HG02642 (cell line): ENCODE results near the gene LIPJ.

Experiments used
- ATAC-seq: cut with Tn5 transposase; IDR thresholded peaks from one replicate; pipeline ENCODE4 v1.9.1; 2021; ENCODE audit warnings: mild to moderate bottlenecking; ENCODE audit not compliant: unreplicated experiment, poor library complexity

LIPJ gene

DNA sequence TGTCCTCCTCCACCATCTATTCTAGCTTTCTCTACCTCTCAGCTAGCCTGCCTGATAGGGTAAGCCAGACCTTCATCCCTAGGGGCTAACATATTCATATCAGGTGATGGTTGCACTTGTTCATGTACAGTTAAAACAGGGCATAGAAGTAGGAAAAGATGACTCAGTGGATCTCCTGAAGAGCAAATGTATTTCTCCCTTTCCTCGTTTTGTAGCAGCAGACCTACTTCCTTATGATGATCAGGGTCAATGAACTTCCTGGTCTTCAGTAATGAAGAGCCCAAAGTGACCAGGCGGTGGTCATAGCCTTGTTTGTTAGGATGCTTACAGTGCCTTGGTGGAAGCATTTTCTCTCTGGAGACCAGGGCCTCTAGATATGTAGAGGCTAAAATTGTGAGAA is 6.3 kb downstream of the LIPJ start:
- no peak for ATAC-seq

DNA sequence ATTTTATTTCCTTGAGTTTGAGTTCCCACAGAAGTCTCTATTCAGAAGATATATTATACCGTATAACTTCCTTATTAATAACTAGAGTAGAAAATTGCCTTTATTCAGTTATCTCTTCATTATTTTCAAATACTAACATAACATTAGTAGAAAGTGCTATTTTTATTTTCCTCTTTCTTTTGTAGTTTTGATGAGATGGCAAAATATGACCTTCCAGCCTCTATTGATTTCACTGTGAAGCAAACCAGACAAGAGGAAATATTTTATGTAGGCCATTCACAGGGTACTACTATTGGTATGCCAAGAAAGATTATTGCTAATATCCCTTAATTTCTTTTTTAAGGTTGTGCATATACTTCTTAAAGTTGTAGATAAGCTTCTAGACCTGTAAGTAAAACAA is 7.9 kb downstream of the LIPJ start:
- no peak for ATAC-seq

DNA sequence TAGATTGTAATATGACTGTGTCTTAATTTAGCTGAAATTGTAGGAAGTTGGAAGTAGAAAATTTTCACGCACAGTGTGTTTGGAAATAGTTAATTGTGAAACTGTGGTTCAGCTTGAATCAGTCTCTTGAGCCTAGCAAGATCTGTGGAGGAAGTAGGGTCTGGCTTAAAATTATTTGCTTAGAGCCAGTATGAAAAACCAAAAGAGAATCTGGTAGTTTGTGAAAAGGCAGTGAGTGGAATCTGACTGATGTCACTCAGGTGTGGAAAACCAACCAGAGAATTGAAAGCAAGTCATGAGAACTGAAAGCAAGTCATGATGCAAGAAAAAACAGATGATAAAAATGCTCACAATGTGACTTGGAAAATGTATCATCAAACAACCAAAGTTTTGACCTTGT is 11.5 kb downstream of the LIPJ start:
- ATAC-seq: peak; percentile 96

DNA sequence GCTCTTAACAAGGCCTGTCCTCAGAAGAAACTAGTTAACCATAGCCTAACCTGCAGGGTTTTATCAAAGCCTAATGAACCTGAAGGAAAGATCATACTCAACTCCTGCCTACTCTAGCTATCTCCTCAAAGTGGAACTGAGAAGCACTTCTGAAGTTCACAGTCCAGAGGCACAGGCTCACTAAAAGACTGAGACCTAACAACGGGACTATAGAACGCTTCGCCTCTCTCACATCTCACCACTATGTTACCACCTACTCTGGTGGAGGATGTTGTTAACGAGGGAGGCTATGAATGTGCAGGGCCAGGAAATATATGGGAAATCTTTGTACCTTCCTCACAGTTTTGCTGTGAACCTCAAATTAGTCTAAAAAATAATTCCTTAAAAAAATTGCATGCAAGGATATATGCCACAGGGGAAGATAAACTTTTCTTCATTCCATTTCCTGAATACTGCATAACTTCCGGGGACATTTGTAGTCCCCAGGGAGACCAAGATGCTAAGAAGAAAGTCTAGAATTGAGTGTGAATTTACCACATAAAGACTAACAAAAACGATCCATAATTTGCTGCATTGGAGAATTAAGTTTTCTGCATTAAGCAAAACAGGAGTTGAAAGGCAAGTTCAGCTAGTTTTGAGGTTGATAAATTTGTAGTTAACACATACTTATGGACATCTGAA is 21.6 kb downstream of the LIPJ start:
- no peak for ATAC-seq

DNA sequence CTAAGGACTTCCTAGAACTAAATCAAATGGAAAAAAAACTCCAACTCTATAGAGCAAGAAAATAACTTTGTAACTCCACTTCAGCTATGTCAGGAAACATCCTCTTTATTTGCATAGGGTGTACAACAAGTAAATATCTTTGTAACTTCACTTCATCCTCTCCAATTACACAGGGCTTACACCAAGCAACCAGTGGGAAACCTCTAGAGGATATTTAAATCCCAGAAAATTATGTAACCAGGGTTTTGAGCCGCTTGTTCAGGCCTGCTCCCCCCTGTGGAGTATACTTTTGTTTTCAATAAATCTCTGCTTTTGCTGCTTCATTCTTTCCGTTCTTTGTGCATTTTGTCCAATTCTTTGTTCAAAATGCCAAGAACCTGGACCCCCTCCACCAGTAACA is 22.2 kb downstream of the LIPJ start:
- ATAC-seq: no peak

DNA sequence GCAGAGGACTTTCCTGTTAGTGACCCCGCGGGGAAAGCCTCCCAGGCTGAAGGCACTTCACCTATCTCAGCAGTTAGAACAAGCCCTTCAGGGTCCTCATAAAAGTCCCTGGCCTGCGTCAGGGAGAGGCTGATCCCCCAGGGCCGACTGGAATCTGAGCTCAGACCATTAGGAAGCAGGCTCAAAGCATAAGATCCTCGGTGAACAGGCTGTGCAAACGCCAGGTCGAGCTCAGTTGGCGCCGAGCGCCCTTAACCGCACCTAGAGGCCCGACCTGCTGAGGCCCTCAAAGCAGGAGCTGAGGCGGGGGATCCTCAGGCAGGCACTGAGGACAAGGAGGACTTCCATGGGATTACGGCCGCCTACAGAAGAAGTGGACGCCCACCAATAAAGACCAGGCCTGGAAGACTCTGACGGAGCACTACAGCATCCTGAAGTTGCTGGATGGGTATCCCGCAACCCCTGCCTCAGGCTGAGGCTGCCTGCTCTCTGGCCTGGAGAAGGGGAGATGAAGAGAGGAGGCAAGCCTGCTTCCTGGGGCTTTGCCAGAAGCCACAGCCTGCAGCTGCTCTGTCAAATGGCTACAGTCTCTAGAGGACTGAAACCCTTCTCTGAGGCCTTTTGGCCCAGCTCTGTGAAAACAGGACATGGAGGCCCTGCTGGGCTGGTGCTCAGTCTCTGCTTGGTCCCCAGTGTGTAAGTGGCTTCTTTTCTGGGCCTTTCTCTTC is 29.9 kb downstream of the LIPJ start:
- ATAC-seq: no peak

DNA sequence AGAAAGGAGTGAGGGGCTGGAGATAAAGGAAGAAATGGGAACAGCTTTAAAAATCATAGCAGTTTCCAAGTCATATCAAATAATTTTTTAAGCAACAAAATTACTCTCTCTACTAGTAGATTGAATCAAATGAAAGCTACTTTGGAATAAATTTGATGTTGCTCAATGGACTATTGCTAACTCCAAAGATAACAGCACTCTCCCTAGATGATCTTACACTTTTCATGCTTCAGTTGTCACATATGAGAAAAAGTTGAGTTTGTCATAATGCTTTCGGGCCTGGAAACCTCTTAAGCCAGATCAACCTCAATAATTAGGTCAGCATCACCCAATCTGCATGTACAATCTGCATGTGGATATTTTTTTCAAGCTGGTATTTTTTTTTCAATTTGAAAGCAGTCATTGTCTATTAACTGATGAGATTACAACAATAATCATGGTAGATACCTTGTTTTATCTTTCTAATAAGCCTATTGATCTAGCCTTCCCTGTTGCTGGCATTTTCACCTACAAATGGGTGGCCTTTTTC is 31.3 kb downstream of the LIPJ start:
- no peak for ATAC-seq

DNA sequence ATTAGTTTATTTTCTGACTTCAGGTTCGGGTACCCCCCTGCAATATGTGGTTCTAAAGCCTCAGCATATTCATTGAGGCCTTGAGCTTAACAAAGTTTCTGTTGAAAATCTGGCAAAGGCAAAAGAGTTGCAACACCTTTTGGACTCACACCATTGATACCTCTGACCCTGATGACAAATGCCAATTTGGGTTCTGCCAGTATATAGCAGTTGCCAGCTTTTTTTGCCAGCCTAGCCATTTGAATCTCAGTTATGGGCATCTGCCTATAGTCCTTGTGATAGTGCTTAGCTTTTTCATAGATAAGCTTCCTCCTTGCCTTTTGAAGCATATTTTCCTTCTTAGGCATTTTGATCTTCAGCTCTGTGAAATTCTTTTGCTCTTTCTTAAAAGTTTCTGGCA is 31.9 kb downstream of the LIPJ start:
- no peak for ATAC-seq

DNA sequence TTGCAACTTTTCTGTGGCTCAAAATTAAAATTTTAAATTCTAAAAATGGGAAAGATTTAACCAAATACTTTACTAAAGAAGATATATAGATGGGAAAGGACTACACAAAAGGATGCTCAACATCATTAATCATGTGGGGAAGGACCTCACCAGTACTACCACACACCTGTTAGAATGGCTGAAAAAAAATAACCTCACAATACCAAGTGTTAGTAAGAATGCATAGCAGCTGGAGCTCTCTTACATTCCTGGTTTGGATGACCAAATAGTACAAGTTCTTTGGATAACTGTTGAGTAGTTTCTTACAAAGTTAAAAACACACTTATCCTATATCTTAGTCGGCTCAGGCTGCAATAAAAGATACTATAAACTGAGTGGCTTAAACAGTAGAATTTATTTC is 33.9 kb downstream of the LIPJ start:
- ATAC-seq: no peak

DNA sequence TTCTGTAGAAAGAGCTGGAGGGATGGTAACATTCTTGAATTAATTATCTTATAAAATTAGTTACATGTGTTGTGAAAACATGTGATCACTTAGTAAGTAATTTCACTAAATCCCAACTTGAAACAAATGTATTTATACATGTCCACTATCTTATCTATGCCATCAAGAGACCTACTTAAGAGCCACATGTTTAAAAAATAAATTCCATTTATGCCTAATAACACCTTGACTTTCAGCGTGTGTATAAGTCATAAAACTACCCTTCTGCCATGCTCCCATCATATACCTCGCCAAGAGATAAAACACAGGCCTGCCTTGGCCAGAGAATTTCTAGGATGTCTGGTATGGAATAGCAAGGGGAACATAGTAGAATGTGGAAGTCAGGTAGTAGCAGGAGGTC is 37.3 kb downstream of the LIPJ start:
- ATAC-seq: no peak

DNA sequence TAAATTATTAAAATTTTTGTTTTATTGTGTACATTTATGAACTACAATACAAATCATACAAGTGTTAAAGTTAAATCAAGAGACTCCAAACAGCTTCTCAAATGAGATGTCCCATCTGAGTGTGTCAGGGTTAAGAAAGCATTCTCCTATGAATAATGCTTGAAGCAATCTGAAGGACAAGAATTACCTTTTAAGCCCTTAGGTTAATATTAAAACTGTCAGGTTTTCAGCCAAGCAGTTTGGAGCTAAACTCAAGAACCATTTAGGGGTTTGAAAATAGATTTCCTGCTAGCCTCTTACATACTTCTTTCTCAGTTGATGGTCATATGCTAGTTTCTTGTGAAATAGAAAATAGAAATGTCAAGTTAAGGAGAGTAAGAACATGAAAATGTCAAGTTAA is 38.3 kb downstream of the LIPJ start:
- no peak for ATAC-seq

DNA sequence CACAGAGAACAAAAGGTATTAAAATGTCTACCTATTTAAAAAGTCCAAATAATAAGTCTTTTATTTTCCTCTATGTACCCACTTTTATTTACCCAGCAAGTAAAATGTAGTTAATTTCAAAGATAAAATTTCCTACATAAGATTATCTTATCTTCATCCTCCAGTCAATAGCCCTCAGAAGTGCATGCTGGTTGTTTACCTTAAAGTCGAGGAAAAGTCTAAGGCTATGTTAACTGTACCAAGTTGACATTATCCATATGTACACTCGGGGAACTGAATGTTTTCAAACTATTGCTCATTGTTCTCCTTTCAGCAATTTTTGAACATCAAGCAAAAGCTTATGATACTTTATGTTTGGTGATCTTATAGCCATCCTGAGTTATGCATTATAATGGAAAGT is 53.6 kb downstream of the LIPJ start:
- no peak for ATAC-seq

DNA sequence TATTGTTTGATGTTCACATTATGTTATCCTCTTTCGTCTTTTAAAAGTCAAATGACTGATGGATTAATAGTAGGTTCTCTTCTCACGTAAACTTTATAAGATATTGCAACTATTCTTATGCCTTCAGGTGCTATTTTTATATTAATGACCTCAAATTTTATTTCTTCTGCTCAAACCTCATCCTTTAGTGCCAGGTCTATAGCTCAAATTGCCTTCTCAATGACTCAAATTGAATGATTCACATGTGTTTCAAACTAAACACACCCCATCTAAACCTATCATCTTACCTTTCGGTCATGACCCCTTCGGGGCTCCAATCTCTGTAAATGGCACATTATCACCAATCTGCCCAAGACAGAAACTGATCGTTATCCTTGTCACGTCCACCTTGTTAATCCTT is 55.6 kb downstream of the LIPJ start:
- ATAC-seq: no peak

DNA sequence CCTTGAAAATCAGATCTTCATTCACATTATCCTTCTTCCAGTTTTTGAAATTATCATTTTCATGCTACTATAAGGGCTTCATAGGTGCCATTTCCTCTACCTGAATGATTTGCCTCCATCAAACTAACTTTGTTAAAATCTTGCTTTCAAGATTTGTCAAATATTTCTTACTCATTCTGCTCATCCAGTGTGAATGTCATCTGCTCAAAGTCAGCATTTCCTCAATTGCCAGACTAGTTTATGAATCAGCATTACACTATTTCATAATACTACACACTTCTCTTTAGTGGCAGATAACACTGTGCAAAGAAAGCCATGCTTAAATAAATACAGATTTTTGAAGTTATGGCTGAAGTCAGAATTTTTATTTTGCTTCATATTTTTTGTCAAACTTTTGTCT is 56.4 kb downstream of the LIPJ start:
- ATAC-seq: no peak

DNA sequence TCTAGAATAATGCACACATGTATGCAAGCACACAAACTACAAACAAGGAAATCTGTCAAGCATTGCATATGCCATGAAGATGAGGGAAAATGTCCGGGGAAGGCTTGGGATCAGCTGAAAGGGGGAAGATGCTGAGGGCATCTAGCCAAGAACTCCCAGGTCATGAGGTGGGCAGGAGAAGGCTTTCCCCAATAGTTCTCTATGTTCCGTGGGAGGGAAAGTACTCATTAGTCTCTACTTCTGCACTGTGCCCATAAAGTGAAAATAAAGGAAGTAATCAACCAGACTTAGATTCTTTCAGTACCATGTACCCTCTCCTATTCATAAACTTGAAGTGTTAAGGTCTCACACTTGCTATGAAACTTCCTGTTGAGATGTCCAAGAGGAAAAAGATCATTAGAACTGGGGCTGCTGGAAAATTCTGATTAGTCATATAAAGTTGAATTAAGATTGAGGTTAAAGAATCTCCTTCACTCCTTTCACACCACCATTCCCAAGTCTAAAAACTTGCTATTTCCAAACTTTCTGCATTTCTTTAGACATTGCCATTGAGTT is 60.6 kb downstream of the LIPJ start:
- no peak for ATAC-seq

DNA sequence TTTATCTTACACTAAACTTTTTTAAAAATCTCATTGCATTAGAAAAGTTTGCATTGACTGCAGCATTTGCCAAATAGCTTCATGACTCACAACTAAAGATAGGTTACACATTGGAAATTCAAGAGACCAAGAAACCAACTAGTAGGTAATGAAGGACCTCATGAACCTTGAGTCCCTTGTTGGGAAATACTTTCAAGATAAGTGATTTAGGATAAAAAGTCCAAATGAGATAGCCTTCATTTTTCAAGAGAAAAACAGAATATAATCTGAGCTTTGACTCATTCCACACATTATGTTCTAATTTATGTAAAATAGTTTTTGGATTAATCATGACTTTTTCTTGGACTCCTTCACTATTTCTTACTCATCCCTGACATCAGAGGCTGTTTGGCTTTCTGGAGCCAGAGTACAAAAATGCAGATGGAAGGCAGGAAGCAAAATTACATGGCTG is 64.6 kb downstream of the LIPJ start:
- ATAC-seq: no peak

DNA sequence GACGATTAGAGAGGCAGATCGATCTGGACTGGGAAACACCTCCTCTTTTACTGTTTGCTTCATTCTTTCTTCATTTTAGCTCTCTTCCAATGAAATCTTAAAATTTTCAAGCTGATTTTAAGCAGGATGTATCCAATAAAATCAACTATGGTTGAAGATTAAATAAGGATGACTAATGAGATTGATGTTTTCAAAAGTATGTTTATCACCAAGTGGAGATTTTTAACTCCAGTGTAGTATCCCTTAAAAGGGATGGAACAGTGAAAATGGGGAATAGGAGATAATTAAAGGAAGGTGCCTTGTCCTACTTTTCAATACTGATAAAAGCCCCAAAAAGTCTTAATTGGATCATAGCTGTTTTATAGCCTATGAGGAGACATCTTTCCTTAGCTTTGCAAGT is 66.1 kb downstream of the LIPJ start:
- ATAC-seq: no peak
